Mucosa of descending colon (tissue), 3 donors: Measurements from ENCODE around the gene CGN. TPM values are rescaled to one million over a fixed set of nuclear protein-coding genes. Genes with fewer than 3 reads are reported as not detected.
A peak's percentile ranks its signal among the peaks of the same experiment; 100 is the strongest.

Experiments
- ATAC-seq: fragments of 200-7000 bp; cut with Tn5 transposase; one replicate; pipeline ENCODE4 v1.9.1; 2020; ENCODE audit warnings: mild to moderate bottlenecking, moderate library complexity
- DNase-seq, 3 donors: peaks; one replicate each; pipeline ENCODE4 v3.0.0-alpha.2; 2020
- H3K36me3 ChIP-seq: fragments of 200-600 bp; one replicate; pipeline ENCODE4 v1.8.0; 2021; ENCODE audit warnings: low read depth, mild to moderate bottlenecking
- H3K4me1 ChIP-seq: fragments of 200-600 bp; one replicate; pipeline ENCODE4 v1.8.0; 2021; ENCODE audit warnings: low read depth, mild to moderate bottlenecking
- H3K4me3 ChIP-seq: fragments of 200-600 bp; one replicate; pipeline ENCODE4 v1.8.0; 2021; ENCODE audit warnings: mild to moderate bottlenecking
- H3K9me3 ChIP-seq: fragments of 200-600 bp; one replicate; pipeline ENCODE4 v1.8.0; 2021; ENCODE audit warnings: mild to moderate bottlenecking
- intact Hi-C, 2 donors: fragments of 100-400 bp; cut with DNase I in 1 of 2; cut with micrococcal nuclease in 1 of 2; formaldehyde crosslinking; loops; one replicate each; pipeline versions ENCODE4 v1.11.0 to v1.11.1; 2022; cut with DNase I, micrococcal nuclease
- total RNA-seq, 3 donors: library from RNA; stranded (reverse); fragmentation: NEBNext Ultra II Directional in 2 of 3; extraction: Animal tissue kit (Norgen Biotek cat#: 25700) in 2 of 3; gene quantifications; one replicate each; pipeline versions ENCODE4 v1.2.1 to v1.2.4, GENCODE V29; 2021 to 2023
- TF ChIP-seq, protein P1 (sequence below): fragments of 200-600 bp; IDR thresholded peaks from one replicate; pipeline ENCODE4 v1.8.0; 2022; ENCODE audit warnings: antibody characterized with exemption, mild to moderate bottlenecking
- donor health status: DM: no; HTN: no; CAD: no; lungs with moderate emphysema.
- donor health status: DM: no; HTN: no; CAD: no.
- donor health status: DM: no; HTN: yes; CAD: no.

The CGN gene
- total RNA-seq, 3 donors from 2014 or later, result 125 to 247 (median 187) TPM

DNA sequence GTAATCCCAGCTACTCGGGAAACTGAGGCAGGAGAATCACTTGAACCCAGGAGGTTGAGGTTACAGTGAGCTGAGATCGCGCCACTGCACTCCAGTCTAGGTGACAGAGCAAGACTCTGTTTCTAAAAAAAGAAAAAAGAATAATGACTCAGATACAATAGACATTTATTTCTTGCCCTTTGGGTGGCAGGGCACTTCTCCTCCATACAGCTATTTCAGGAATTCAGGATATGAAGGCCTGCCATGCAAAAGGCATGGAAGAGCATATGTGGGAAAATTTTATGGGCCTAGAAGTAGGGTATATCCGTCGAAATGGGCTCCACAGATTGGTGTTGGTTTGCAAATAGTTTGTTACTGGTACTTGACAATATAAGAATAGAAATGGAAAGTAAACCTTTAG is 31.7 kb upstream of the CGN start:
- Histone ChIP-seq H3K9me3 (no peaks in the 10 kb centered on the region), H3K4me3 (no peak overlapping the region), H3K4me1 (no peaks in the 10 kb centered on the region), H3K36me3 (no peaks in the 10 kb centered on the region)
- ATAC-seq (peak; percentile 43), DNase-seq (no peak)
- intact Hi-C loops, result no loop called here
- TF ChIP-seq, protein P1, sequence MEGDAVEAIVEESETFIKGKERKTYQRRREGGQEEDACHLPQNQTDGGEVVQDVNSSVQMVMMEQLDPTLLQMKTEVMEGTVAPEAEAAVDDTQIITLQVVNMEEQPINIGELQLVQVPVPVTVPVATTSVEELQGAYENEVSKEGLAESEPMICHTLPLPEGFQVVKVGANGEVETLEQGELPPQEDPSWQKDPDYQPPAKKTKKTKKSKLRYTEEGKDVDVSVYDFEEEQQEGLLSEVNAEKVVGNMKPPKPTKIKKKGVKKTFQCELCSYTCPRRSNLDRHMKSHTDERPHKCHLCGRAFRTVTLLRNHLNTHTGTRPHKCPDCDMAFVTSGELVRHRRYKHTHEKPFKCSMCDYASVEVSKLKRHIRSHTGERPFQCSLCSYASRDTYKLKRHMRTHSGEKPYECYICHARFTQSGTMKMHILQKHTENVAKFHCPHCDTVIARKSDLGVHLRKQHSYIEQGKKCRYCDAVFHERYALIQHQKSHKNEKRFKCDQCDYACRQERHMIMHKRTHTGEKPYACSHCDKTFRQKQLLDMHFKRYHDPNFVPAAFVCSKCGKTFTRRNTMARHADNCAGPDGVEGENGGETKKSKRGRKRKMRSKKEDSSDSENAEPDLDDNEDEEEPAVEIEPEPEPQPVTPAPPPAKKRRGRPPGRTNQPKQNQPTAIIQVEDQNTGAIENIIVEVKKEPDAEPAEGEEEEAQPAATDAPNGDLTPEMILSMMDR, result no peak

- Histone ChIP-seq H3K4me3 (no peak overlapping the region), H3K36me3 (no peaks in the 10 kb centered on the region), H3K9me3 (no peaks in the 10 kb centered on the region), H3K4me1 (no peaks in the 10 kb centered on the region)
- ATAC-seq, result no peak
- no peak for DNase-seq
- TF ChIP-seq, protein P1, result no peak
- intact Hi-C loops, result no loop called here
Measured at GRCh38 chr1:151482017-151482416, 29.2 kb upstream of the CGN start.

DNA sequence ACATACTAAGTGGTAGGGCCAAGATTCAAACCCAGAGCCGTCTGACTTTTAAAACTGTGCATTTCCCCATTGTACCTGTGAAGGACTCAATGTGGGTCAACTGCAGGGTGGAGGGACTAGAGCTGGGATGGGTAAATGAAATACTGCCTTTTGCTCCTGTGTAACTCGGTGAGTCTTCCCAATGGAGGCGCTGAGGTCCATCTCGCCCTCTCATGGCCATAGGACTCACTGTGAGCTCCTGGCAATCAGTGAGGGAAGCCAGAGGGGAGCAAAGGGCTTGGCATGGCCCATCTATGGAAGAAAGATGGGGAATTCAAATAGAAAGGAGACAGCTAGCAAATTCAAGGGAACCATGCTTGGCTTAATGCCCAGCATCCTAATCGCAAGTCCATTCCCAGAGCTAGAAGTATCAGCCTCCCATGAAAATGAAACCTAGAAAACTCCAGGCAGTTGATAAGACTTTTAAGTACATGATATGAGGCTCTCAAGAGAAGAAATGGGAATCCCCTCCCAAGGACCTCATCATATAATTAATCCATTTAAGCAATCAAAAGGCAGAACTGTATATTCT is 25.4 kb upstream of the CGN start:
- Histone ChIP-seq H3K4me1 (no peaks in the 10 kb centered on the region), H3K9me3 (no peaks in the 10 kb centered on the region), H3K4me3 (no peak overlapping the region), H3K36me3 (no peaks in the 10 kb centered on the region)
- ATAC-seq (no peak), DNase-seq (no peak)
- intact Hi-C loops, result no loop called here
- TF ChIP-seq, protein P1, result no peak

- intact Hi-C loops, result no loop called here
- DNase-seq, result no peak
- TF ChIP-seq, protein P1, result no peak
- no peaks in the 10 kb centered on the region for H3K4me1 ChIP-seq
- no peak for ATAC-seq
- H3K9me3 ChIP-seq, result no peaks in the 10 kb centered on the region
- no peak overlapping the region for H3K4me3 ChIP-seq
- no peaks in the 10 kb centered on the region for H3K36me3 ChIP-seq
Measured at GRCh38 chr1:151486557-151486956, 24.6 kb upstream of the CGN start.

DNA sequence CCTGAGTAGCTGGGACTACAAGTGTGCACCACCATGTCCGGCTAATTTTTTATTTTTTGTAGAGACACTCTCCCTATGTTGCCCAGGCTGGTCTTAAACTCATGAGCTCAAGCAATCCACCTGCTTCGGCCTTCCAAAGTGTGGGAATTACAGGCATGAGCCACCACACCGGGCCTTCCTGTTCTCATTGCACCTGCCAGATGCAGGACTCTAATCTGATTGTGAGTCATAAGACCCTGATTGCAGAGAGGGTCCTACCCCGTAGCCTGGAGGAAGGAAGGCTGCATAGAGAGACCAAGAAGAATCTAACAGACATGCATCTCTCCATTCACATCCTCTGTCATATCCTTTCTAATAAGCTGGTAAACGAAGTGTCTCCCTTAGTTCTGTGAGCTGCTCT is 19.5 kb upstream of the CGN start:
- H3K4me1 ChIP-seq, result no peaks in the 10 kb centered on the region
- H3K4me3 ChIP-seq, result no peak overlapping the region
- H3K36me3 ChIP-seq, result no peaks in the 10 kb centered on the region
- intact Hi-C loops, result no loop called here
- no peak for ATAC-seq
- no peaks in the 10 kb centered on the region for H3K9me3 ChIP-seq
- TF ChIP-seq, protein P1, result no peak
- no peak for DNase-seq

- Histone ChIP-seq H3K9me3 (no peaks in the 10 kb centered on the region), H3K4me3 (no peak overlapping the region), H3K36me3 (no peaks in the 10 kb centered on the region), H3K4me1 (no peaks in the 10 kb centered on the region)
- intact Hi-C loops, result no loop called here
- DNase-seq (no peak), ATAC-seq (no peak)
- TF ChIP-seq, protein P1, result no peak
Measured at GRCh38 chr1:151492120-151492519, 19.1 kb upstream of the CGN start.
